Measurements from ENCODE around the gene HPSE2. TPM values are rescaled to one million over a fixed set of nuclear protein-coding genes. Genes with fewer than 3 reads are reported as not detected.

HPSE2 gene
- total and polyA plus RNA-seq, 2 donors (not counting 1 experiment from before 2014, with no cell fraction given) = not detected

GRCh38 chr10:98419469-98420261 lies 816.0 kb downstream of the HPSE2 start:
- Histone ChIP-seq H3K4me3 (ENCODE audit: control extremely low read depth in 1 of 5, extremely low read depth in 1 of 5, insufficient read depth in 1 of 5, low read depth in 2 of 5, low read length in 4 of 5) (no peak overlapping the region), H3K9me3 (ENCODE audit: control extremely low read depth in 1 of 3, control insufficient read depth in 2 of 3, insufficient read depth in 1 of 3, low read length in 2 of 3) (no peaks in the 10 kb centered on the region), H3K27me3 (replicated peaks in 1 of 4; ENCODE audit: control extremely low read depth in 1 of 4, control insufficient read depth in 3 of 4, insufficient read depth in 4 of 4, low read length in 3 of 4) (no peaks in the 10 kb centered on the region), H3K4me1 (ENCODE audit: control insufficient read depth in 2 of 2, insufficient read depth in 2 of 2, low read length in 2 of 2) (peaks cover 7% of the 10 kb centered on the region in 2 donors), H3K4me2 (replicated peaks; ENCODE audit: low read depth, low read length, poor library complexity, severe bottlenecking) (no peak overlapping the region), H3K79me2 (ENCODE audit: control insufficient read depth, insufficient read depth, low read length) (no peaks in the 10 kb centered on the region), H4K20me1 (ENCODE audit: control insufficient read depth, insufficient read depth, low read length, poor library complexity, severe bottlenecking) (no peaks in the 10 kb centered on the region), H3K27ac (ENCODE audit: low read length in 2 of 2) (no peak overlapping the region), H3K9ac (ENCODE audit: low read length) (no peak overlapping the region), H3K36me3 (replicated peaks in 1 of 2; ENCODE audit: control extremely low read depth in 1 of 2, control insufficient read depth in 1 of 2, extremely low read depth in 1 of 2, insufficient read depth in 2 of 2, low read length in 1 of 2) (peaks cover 0 to 74% of the 10 kb centered on the region in 2 experiments), H2AFZ (ENCODE audit: insufficient read depth, low read depth, low read length, poor library complexity, severe bottlenecking) (no peak overlapping the region)
- ChIA-PET POLR2A (no interaction called here), CTCF (no interaction called here)
- Mint-ChIP-seq H3K4me3 (no peak overlapping the region), H3K9me3 (ENCODE audit: insufficient read depth) (no peaks in the 10 kb centered on the region), H3K27me3 (no peaks in the 10 kb centered on the region), H3K4me1 (peaks cover 9% of the 10 kb centered on the region), H3K27ac (no peak overlapping the region)
- no peak for ATAC-seq (ENCODE audit: low read depth)
- 96% methylated on average over 17 of the region's 17 CpGs for WGBS (ENCODE audit: insufficient coverage)
- DNase-seq = no peak
- TF ChIP-seq EZH2 (IDR thresholded peaks at IDR 0.05; ENCODE audit: borderline replicate concordance, insufficient read depth, low read depth, low read length, poor library complexity, severe bottlenecking) (no peak), CTCF (IDR thresholded peaks at IDR 0.05) (no peak)
- intact Hi-C loops (cut with micrococcal nuclease) = no loop called here

GRCh38 chr10:98418665-98419468 lies 816.8 kb downstream of the HPSE2 start:
- H3K9me3 ChIP-seq (ENCODE audit: control extremely low read depth in 1 of 3, control insufficient read depth in 2 of 3, insufficient read depth in 1 of 3, low read length in 2 of 3) = no peaks in the 10 kb centered on the region
- ChIA-PET CTCF (no interaction called here), POLR2A (no interaction called here)
- Mint-ChIP-seq H3K4me1 (peaks cover 17% of the 10 kb centered on the region), H3K27ac (no peak overlapping the region), H3K4me3 (no peak overlapping the region), H3K27me3 (no peaks in the 10 kb centered on the region), H3K9me3 (ENCODE audit: insufficient read depth) (no peaks in the 10 kb centered on the region)
- H4K20me1 ChIP-seq (ENCODE audit: control insufficient read depth, insufficient read depth, low read length, poor library complexity, severe bottlenecking) = no peaks in the 10 kb centered on the region
- H3K9ac ChIP-seq (ENCODE audit: low read length) = no peak overlapping the region
- H3K27ac ChIP-seq (ENCODE audit: low read length in 2 of 2) = no peak overlapping the region
- peaks cover 13 to 14% of the 10 kb centered on the region in 2 donors for H3K4me1 ChIP-seq (ENCODE audit: control insufficient read depth in 2 of 2, insufficient read depth in 2 of 2, low read length in 2 of 2)
- H3K36me3 ChIP-seq (replicated peaks in 1 of 2; ENCODE audit: control extremely low read depth in 1 of 2, control insufficient read depth in 1 of 2, extremely low read depth in 1 of 2, insufficient read depth in 2 of 2, low read length in 1 of 2) = peaks cover 0 to 68% of the 10 kb centered on the region in 2 experiments
- no peaks in the 10 kb centered on the region for H3K27me3 ChIP-seq (replicated peaks in 1 of 4; ENCODE audit: control extremely low read depth in 1 of 4, control insufficient read depth in 3 of 4, insufficient read depth in 4 of 4, low read length in 3 of 4)
- no peak overlapping the region for H3K4me2 ChIP-seq (replicated peaks; ENCODE audit: low read depth, low read length, poor library complexity, severe bottlenecking)
- H3K4me3 ChIP-seq (ENCODE audit: control extremely low read depth in 1 of 5, extremely low read depth in 1 of 5, insufficient read depth in 1 of 5, low read depth in 2 of 5, low read length in 4 of 5) = no peak overlapping the region
- DNase-seq (no peak), ATAC-seq (ENCODE audit: low read depth) (no peak)
- H3K79me2 ChIP-seq (ENCODE audit: control insufficient read depth, insufficient read depth, low read length) = no peaks in the 10 kb centered on the region
- over 99% methylated on average over 9 of the region's 18 CpGs for WGBS (ENCODE audit: insufficient coverage)
- intact Hi-C loops (cut with micrococcal nuclease) = no loop called here
- TF ChIP-seq CTCF (IDR thresholded peaks at IDR 0.05) = no peak
- no peak for TF ChIP-seq EZH2 (IDR thresholded peaks at IDR 0.05; ENCODE audit: borderline replicate concordance, insufficient read depth, low read depth, low read length, poor library complexity, severe bottlenecking)
- H2AFZ ChIP-seq (ENCODE audit: insufficient read depth, low read depth, low read length, poor library complexity, severe bottlenecking) = no peak overlapping the region
